PC-3 (cell line): ENCODE measurements around the gene SH3D19. TPM values are rescaled to one million over a fixed set of nuclear protein-coding genes. Genes with fewer than 3 reads are reported as not detected.

Experiments used
- ATAC-seq: fragments of 200-7000 bp; cut with Tn5 transposase; 2 replicates; pipeline ENCODE4 v1.9.1; 2020; ENCODE audit warnings: mild to moderate bottlenecking, moderate library complexity
- BruUV-seq: library from RNA; stranded (reverse); fragments of 400-500 nt; replicated peaks from 2 replicates; lab custom pipeline; 2021; lab: Mats Ljungman, UMichigan
- CTCF ChIA-PET: fragments of 300-600 bp; sonication (Branson Sonifier 250); formaldehyde crosslinking; loops from one replicate; lab custom pipeline; 2022; ENCODE audit warnings: antibody characterized with exemption; lab: Charles Lee
- POLR2A ChIA-PET: fragments of 300-600 bp; sonication (Branson Sonifier 250); formaldehyde crosslinking; loops from one replicate; lab custom pipeline; 2022; ENCODE audit warnings: antibody characterized with exemption; ENCODE audit not compliant: unreplicated experiment; lab: Charles Lee
- DNase-seq: peaks from one replicate; pipeline ENCODE4 v3.0.0-alpha.2; 2015
- H2AFZ ChIP-seq: fragments of 300-600 bp; sonication (generic); 2 replicates; pipeline ENCODE4 v1.6.0; 2016; ENCODE audit warnings: antibody characterized with exemption, low read length
- H3F3A ChIP-seq: fragments of 300-600 bp; sonication (generic); one replicate; pipeline ENCODE4 v1.6.0; 2017; ENCODE audit warnings: antibody characterized with exemption, low read length, control low read depth, mild to moderate bottlenecking; ENCODE audit not compliant: unreplicated experiment
- H3K27ac ChIP-seq: fragments of 300-600 bp; sonication (generic); 2 replicates; pipeline ENCODE4 v1.5.1; 2016; ENCODE audit warnings: mild to moderate bottlenecking, low read length
- H3K27me3 ChIP-seq: fragments of 300-600 bp; sonication (generic); 2 replicates; pipeline ENCODE4 v1.6.1; 2016; ENCODE audit warnings: low read length, mixed read lengths
- H3K36me3 ChIP-seq: fragments of 300-600 bp; sonication (generic); 2 replicates; pipeline ENCODE4 v1.6.1; 2016; ENCODE audit warnings: low read depth, mixed run types, low read length, mixed read lengths
- H3K4me1 ChIP-seq: fragments of 300-600 bp; sonication (generic); 2 replicates; pipeline ENCODE4 v1.5.1; 2016; ENCODE audit warnings: low read length; ENCODE audit not compliant: insufficient read depth
- H3K4me2 ChIP-seq: fragments of 300-600 bp; sonication (generic); 2 replicates; pipeline ENCODE4 v1.6.0; 2016; ENCODE audit warnings: low read length
- H3K4me3 ChIP-seq: fragments of 300-600 bp; sonication (generic); 2 replicates; pipeline ENCODE4 v1.5.1; 2016; ENCODE audit warnings: mild to moderate bottlenecking, low read length, mixed read lengths
- H3K79me2 ChIP-seq: fragments of 300-600 bp; sonication (generic); 2 replicates; pipeline ENCODE4 v1.6.1; 2017; ENCODE audit warnings: low read length, mixed read lengths
- H3K9ac ChIP-seq: fragments of 300-600 bp; sonication (generic); 2 replicates; pipeline ENCODE4 v1.6.0; 2016; ENCODE audit warnings: mild to moderate bottlenecking, low read length
- H3K9me2 ChIP-seq: fragments of 300-600 bp; sonication (generic); replicated peaks from 2 replicates; pipeline ENCODE4 v1.6.1; 2016; ENCODE audit warnings: mixed run types, low read length, mixed read lengths
- H3K9me3 ChIP-seq: fragments of 300-600 bp; sonication (generic); 2 replicates; pipeline ENCODE4 v1.6.1; 2016; ENCODE audit warnings: low read length, mixed read lengths
- H4K20me1 ChIP-seq: fragments of 300-600 bp; sonication (generic); 2 replicates; pipeline ENCODE4 v1.6.1; 2016; ENCODE audit warnings: low read length, mixed read lengths
- EZH2 ChIP-seq: fragments of 300-600 bp; sonication (generic); IDR thresholded peaks from one replicate; pipeline ENCODE4 v1.6.1; 2017; ENCODE audit warnings: antibody characterized with exemption, mild to moderate bottlenecking, low read length; ENCODE audit not compliant: unreplicated experiment
- EZH2phosphoT487 ChIP-seq: fragments of 300-600 bp; sonication (generic); IDR thresholded peaks from 2 replicates; pipeline ENCODE4 v1.6.1; 2018; ENCODE audit warnings: mild to moderate bottlenecking, antibody characterized with exemption, low read length, borderline replicate concordance
- intact Hi-C: fragments of 100-400 bp; cut with micrococcal nuclease; formaldehyde crosslinking; loops from 2 replicates; pipeline ENCODE4 v1.9.0; 2023
- total RNA-seq: library from RNA; depleted of rRNA; stranded (reverse); fragments of >200 nt; gene quantifications from 2 replicates; pipeline ENCODE4 v1.2.3, GENCODE V29; 2014
- TF ChIP-seq, protein P1 (sequence below): fragments of 300-600 bp; sonication (generic); conservative IDR thresholded peaks from 2 replicates; pipeline ENCODE4 v1.5.1; 2017; ENCODE audit warnings: antibody characterized with exemption, low read depth, mild to moderate bottlenecking, low read length

The SH3D19 gene
- total RNA-seq, 1 experiment from 2014 or later, result 30.1 TPM

DNA sequence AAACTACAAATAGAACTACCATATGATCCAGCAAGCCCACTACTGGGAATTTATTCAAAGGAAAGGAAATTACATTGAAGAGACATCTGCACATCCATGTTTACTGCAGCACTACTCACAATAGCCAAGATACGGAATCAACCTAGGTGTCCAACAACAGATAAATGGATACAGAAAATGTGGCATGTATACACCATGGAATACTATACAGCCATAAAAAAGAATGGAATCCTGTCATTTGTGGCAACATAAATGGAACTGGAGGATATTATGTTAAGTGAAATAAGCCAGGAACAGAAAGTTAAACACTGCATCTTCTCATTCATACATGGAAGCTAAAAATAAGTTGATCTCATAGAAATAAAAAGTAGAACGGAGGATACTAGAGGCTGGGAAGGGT lies 167.9 kb downstream of the SH3D19 start:
- Histone ChIP-seq H3K27me3 (no peaks in the 10 kb centered on the region), H3K36me3 (peaks cover 6% of the 10 kb centered on the region), H3F3A (no peaks in the 10 kb centered on the region), H3K9me3 (no peaks in the 10 kb centered on the region), H3K9ac (no peak overlapping the region), H2AFZ (no peak overlapping the region), H3K4me2 (no peak overlapping the region), H3K9me2 (no peaks in the 10 kb centered on the region), H4K20me1 (no peaks in the 10 kb centered on the region), H3K4me1 (no peaks in the 10 kb centered on the region), H3K4me3 (no peak overlapping the region), H3K27ac (no peak overlapping the region), H3K79me2 (no peaks in the 10 kb centered on the region)
- DNase-seq, result no peak
- intact Hi-C loops, result no loop called here
- ChIA-PET POLR2A (no interaction called here), CTCF (interaction anchor here (0.6 kb wide), 1 partner anchor 40 kb away, joined by 4 read pairs; no protein-coding TSS in a partner anchor)
- ATAC-seq, result no peak
- BruUV-seq, result no TSS peak
- TF ChIP-seq EZH2phosphoT487 (no peak), EZH2 (no peak)
- TF ChIP-seq, protein P1, sequence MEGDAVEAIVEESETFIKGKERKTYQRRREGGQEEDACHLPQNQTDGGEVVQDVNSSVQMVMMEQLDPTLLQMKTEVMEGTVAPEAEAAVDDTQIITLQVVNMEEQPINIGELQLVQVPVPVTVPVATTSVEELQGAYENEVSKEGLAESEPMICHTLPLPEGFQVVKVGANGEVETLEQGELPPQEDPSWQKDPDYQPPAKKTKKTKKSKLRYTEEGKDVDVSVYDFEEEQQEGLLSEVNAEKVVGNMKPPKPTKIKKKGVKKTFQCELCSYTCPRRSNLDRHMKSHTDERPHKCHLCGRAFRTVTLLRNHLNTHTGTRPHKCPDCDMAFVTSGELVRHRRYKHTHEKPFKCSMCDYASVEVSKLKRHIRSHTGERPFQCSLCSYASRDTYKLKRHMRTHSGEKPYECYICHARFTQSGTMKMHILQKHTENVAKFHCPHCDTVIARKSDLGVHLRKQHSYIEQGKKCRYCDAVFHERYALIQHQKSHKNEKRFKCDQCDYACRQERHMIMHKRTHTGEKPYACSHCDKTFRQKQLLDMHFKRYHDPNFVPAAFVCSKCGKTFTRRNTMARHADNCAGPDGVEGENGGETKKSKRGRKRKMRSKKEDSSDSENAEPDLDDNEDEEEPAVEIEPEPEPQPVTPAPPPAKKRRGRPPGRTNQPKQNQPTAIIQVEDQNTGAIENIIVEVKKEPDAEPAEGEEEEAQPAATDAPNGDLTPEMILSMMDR, result no peak

DNA sequence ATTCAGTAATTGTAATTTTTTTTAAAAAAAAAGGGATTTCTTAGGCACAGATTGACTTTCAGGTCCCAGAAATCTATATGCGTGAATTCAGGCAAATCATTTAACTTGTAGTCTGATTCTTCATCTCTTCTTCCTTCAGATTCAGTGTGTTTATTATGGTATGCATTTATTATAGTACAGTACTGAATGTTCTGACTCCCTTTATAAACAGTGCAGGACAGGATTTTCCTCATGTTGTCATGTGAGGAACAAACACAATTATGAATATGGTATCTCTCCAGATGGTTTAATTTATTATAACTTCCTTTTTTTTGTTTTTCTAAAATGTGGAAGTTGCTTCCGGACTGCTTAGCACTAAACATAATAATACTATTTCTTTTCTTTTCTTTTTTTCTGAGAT lies 171.8 kb downstream of the SH3D19 start:
- BruUV-seq, result no TSS peak
- TF ChIP-seq EZH2phosphoT487 (no peak), EZH2 (no peak)
- TF ChIP-seq, protein P1, result no peak
- no peak for ATAC-seq
- POLR2A ChIA-PET, result no interaction called here
- Histone ChIP-seq H3K9me3 (no peaks in the 10 kb centered on the region), H3K79me2 (no peaks in the 10 kb centered on the region), H3K9ac (no peak overlapping the region), H3K4me1 (no peaks in the 10 kb centered on the region), H3K4me2 (no peak overlapping the region), H3K9me2 (no peaks in the 10 kb centered on the region), H3K27ac (no peak overlapping the region), H4K20me1 (no peaks in the 10 kb centered on the region), H3F3A (no peaks in the 10 kb centered on the region), H3K36me3 (peaks cover 6% of the 10 kb centered on the region), H3K27me3 (no peaks in the 10 kb centered on the region), H3K4me3 (no peak overlapping the region), H2AFZ (no peak overlapping the region)
- no peak for DNase-seq
- intact Hi-C loops, result no loop called here
- CTCF ChIA-PET, result no interaction called here

DNA sequence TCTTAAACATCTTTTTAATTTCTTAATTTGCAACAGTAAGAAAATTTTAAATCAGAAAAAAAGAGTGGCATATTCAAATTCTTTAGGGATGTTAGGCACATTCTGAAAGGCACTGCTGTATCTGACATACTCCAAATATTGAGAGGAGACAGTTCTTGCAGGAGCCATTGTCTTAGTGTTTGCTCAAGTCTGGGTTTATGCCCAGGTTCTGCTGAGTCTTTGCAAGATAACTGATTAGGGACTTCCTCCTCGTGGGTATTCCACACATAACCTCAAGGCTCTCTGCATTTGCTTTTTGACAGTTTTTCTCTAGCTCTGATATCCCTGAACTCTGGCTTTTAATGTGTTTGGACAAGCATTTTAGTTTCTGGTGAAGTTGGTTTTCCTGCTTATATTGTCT lies 173.4 kb downstream of the SH3D19 start:
- Histone ChIP-seq H3K4me1 (no peaks in the 10 kb centered on the region), H3K4me3 (no peak overlapping the region), H2AFZ (no peak overlapping the region), H3F3A (no peaks in the 10 kb centered on the region), H3K79me2 (no peaks in the 10 kb centered on the region), H3K36me3 (peaks cover 4% of the 10 kb centered on the region; the same call in 1 of the 2 replicates), H4K20me1 (no peaks in the 10 kb centered on the region), H3K4me2 (no peak overlapping the region), H3K9ac (no peak overlapping the region), H3K9me2 (no peaks in the 10 kb centered on the region), H3K9me3 (no peaks in the 10 kb centered on the region), H3K27me3 (no peaks in the 10 kb centered on the region), H3K27ac (no peak overlapping the region)
- ChIA-PET CTCF (no interaction called here), POLR2A (no interaction called here)
- intact Hi-C loops, result no loop called here
- ATAC-seq (peak; percentile 53; the same call in 1 of the 2 replicates), DNase-seq (no peak)
- BruUV-seq, result no TSS peak
- TF ChIP-seq EZH2 (no peak), EZH2phosphoT487 (no peak)
- TF ChIP-seq, protein P1, result no peak
